K562 (cell line): ENCODE measurements around the gene NXF3. TPM values are rescaled to one million over a fixed set of nuclear protein-coding genes. Genes with fewer than 3 reads are reported as not detected.
A peak's percentile ranks its signal among the peaks of the same experiment; 100 is the strongest.

Experiments used
- ATF1 ChIP-seq, 2 experiments: fragments of 450-650 bp in 1 of 2; IDR thresholded peaks; 2 replicates each; pipeline ENCODE4 v1.6.1; 2016; ENCODE audit warnings: missing compliant biosample characterization in 1 of 2, missing genetic modification characterization in 1 of 2
- CCNT2 ChIP-seq: IDR thresholded peaks from 2 replicates; pipeline ENCODE4 v1.6.1; 2011; ENCODE audit warnings: borderline replicate concordance, low read depth, mild to moderate bottlenecking, moderate library complexity, mixed read lengths, low read length; ENCODE audit not compliant: insufficient read length; ENCODE audit errors: extremely low read depth
- FOXJ2 ChIP-seq: fragments of 200-800 bp; sonication (Bioruptor generic); IDR thresholded peaks from 2 replicates; pipeline ENCODE4 v1.6.1; 2016; ENCODE audit warnings: missing genetic modification characterization, missing compliant biosample characterization
- HNRNPLL ChIP-seq: fragments of 200-400 bp; formaldehyde crosslinking; IDR thresholded peaks from 2 replicates; pipeline ENCODE4 v1.6.1; 2017; ENCODE audit warnings: low read length, low read depth, mild to moderate bottlenecking; ENCODE audit not compliant: poor library complexity, severe bottlenecking
- IFI16 ChIP-seq: fragments of 250-450 bp; sonication (Bioruptor Pico); IDR thresholded peaks from 2 replicates; pipeline ENCODE4 v2.1.2; 2022; ENCODE audit warnings: mild to moderate bottlenecking, inconsistent platforms
- KDM5B ChIP-seq: fragments of 200-600 bp; sonication (generic); IDR thresholded peaks from 2 replicates; pipeline ENCODE4 v1.6.1; 2012; ENCODE audit warnings: low read depth, mild to moderate bottlenecking, moderate library complexity, low read length, control low read depth, inconsistent platforms; ENCODE audit not compliant: insufficient replicate concordance
- NFXL1 ChIP-seq: fragments of 450-650 bp; formaldehyde crosslinking; IDR thresholded peaks from 2 replicates; pipeline ENCODE4 v1.4.0; 2021; ENCODE audit warnings: mild to moderate bottlenecking
- PCBP1 ChIP-seq: fragments of 200-400 bp; formaldehyde crosslinking; IDR thresholded peaks from 2 replicates; pipeline ENCODE4 v1.6.1; 2018; ENCODE audit warnings: mild to moderate bottlenecking, low read depth, low read length; ENCODE audit not compliant: poor library complexity, severe bottlenecking
- POLR3A ChIP-seq: IDR thresholded peaks from 2 replicates; pipeline ENCODE4 v1.6.1; 2011; ENCODE audit warnings: borderline replicate concordance, mild to moderate bottlenecking, moderate library complexity; ENCODE audit not compliant: insufficient read length, insufficient read depth; ENCODE audit errors: extremely low read depth
- RBM39 ChIP-seq: fragments of 200-400 bp; formaldehyde crosslinking; optimal IDR thresholded peaks from 2 replicates; pipeline ENCODE3; 2018; ENCODE audit warnings: low read depth, low read length
- RFX5 ChIP-seq: IDR thresholded peaks from 2 replicates; pipeline ENCODE4 v1.6.1; 2011; ENCODE audit warnings: low read depth, mild to moderate bottlenecking, improper control_type of control experiment, low read length
- RREB1 ChIP-seq: fragments of 250-450 bp; sonication (Bioruptor Pico); IDR thresholded peaks from 2 replicates; pipeline ENCODE4 v1.4.0; 2020
- SP2 ChIP-seq: IDR thresholded peaks from 2 replicates; pipeline ENCODE4 v1.6.1; 2011; ENCODE audit warnings: mild to moderate bottlenecking, low read depth, low read length, moderate library complexity; ENCODE audit not compliant: poor library complexity, severe bottlenecking; ENCODE audit errors: extremely low read depth
- SUPT5H ChIP-seq: fragments of 450-650 bp; IDR thresholded peaks from 2 replicates; pipeline ENCODE4 v1.6.1; 2016
- TSHZ1 ChIP-seq: fragments of 250-450 bp; sonication (Bioruptor Pico); IDR thresholded peaks from 2 replicates; pipeline ENCODE4 v1.4.0; 2020; ENCODE audit warnings: mild to moderate bottlenecking, moderate library complexity
- ZBTB17 ChIP-seq: fragments of 450-650 bp; formaldehyde crosslinking; IDR thresholded peaks from 2 replicates; pipeline ENCODE4 v1.4.0; 2020; ENCODE audit warnings: mild to moderate bottlenecking
- ZFP36 ChIP-seq: fragments of 150-350 bp; IDR thresholded peaks from 2 replicates; pipeline ENCODE4 v1.6.1; 2018; ENCODE audit warnings: low read length, low read depth; ENCODE audit not compliant: partially characterized antibody
- ZNF57 ChIP-seq: fragments of 450-650 bp; formaldehyde crosslinking; IDR thresholded peaks from 2 replicates; pipeline ENCODE4 v1.4.0; 2020; ENCODE audit warnings: mild to moderate bottlenecking, moderate library complexity
- polyA plus RNA-seq, 8 experiments: library from polyadenylated mRNA; depleted of rRNA in 4 of 8; stranded (reverse) in 5 of 8; unstranded in 3 of 8; fragments of >200 nt; fragmentation: Nextera tagmentation in 2 of 8; fragmentation: Illumina TruSeq in 1 of 8; extraction: Ambion mirVana in 2 of 8; extraction: Trizol in 1 of 8; gene quantifications; 2 replicates each; pipeline versions ENCODE4 v1.2.1 to v1.2.3, GENCODE V29; 2011 to 2014; ENCODE audit warnings: inconsistent platforms in 1 of 8, missing spikeins in 1 of 8
- total RNA-seq, 7 experiments: library from RNA; depleted of rRNA in 6 of 7; stranded (reverse); fragments of >200 nt in 6 of 7; fragmentation: Illumina TruSeq in 2 of 7; extraction: Trizol in 2 of 7; gene quantifications; 2 replicates each; pipeline versions ENCODE4 v1.2.1 to v1.2.3, GENCODE V29; 2011 to 2021; ENCODE audit warnings: low replicate concordance in 1 of 7

NXF3 gene
- total and polyA plus RNA-seq, 9 of the 15 experiments (the other 6 are each of a cell fraction or from before 2014, with no cell fraction given), result 0.18 to 0.40 (median 0.28) TPM; not detected in 2

- TF ChIP-seq KDM5B, result no peak
- TF ChIP-seq POLR3A, result no peak
- TF ChIP-seq RREB1 (CRISPR knock-in tag), result peak; percentile 91
- no peak for TF ChIP-seq SUPT5H
- no peak for TF ChIP-seq RBM39
- TF ChIP-seq NFXL1 (CRISPR knock-in tag), result peak; percentile 87
- no peak for TF ChIP-seq RFX5
- TF ChIP-seq TSHZ1 (CRISPR knock-in tag), result peak; percentile 95
- TF ChIP-seq HNRNPLL, result no peak
- TF ChIP-seq FOXJ2, result no peak
- 0 out of 2 replicates have a peak, but pooled peaks have one; percentile 16 for TF ChIP-seq ZNF57
- TF ChIP-seq SP2, result no peak
- TF ChIP-seq PCBP1, result no peak
- no peak for TF ChIP-seq ZFP36
- TF ChIP-seq CCNT2, result no peak
- peak; percentile 98 for TF ChIP-seq IFI16 (CRISPR knock-in tag)
- peak; percentile 95 for TF ChIP-seq ZBTB17
- TF ChIP-seq ATF1 (CRISPR knock-in tag; IDR thresholded peaks at IDR 0.05), result no peak
- TF ChIP-seq ATF1 (tag; IDR thresholded peaks at IDR 0.05), result peak; percentile 72
Measured at GRCh38 chrX:103098488-103098887, 5.5 kb upstream of the NXF3 start (continued).
